K562 (cell line): ENCODE measurements around the gene RESP18. TPM values are rescaled to one million over a fixed set of nuclear protein-coding genes. Genes with fewer than 3 reads are reported as not detected.
A peak's percentile ranks its signal among the peaks of the same experiment; 100 is the strongest.

ENCODE experiments used
- ATAC-seq: fragments of 200-7000 bp; cut with Tn5 transposase; 3 replicates; pipeline ENCODE4 v1.9.1; 2020; ENCODE audit warnings: moderate library complexity
- BruUV-seq: library from RNA; stranded (reverse); fragments of 400-500 nt; replicated peaks from 2 replicates; lab custom pipeline; 2021; lab: Mats Ljungman, UMichigan
- CTCF ChIA-PET: fragments of 300-600 bp; formaldehyde crosslinking; extraction: SDS; loops from one replicate; lab custom pipeline; 2021; ENCODE audit warnings: low intra/inter-chr PET ratio; lab: Yijun Ruan, JAX
- POLR2A ChIA-PET: fragments of 300-600, 350-650 bp; sonication (Branson Sonifier 250); formaldehyde crosslinking; extraction: SDS; loops from one replicate; lab custom pipeline; 2021; ENCODE audit warnings: antibody characterized with exemption, inconsistent platforms; lab: Yijun Ruan, JAX
- DNase-seq, 4 experiments: peaks; one replicate each; pipeline versions ENCODE4 v3.0.0 to v3.0.0-alpha.2; 2011 to 2018; ENCODE audit warnings: low spot score in 3 of 4, mixed read lengths in 3 of 4; ENCODE audit errors: extremely low read depth in 1 of 4
- FAIRE-seq: peaks from 2 replicates; lab custom pipeline; 2011; peaks lifted over from hg19 to GRCh38; lab: Jason Lieb, UNC
- H2AFZ ChIP-seq: 2 replicates; pipeline ENCODE4 v1.6.0; 2011; ENCODE audit warnings: low read depth, low read length, control low read depth, inconsistent platforms
- H3K27ac ChIP-seq: fragments of 200-600 bp; 3 replicates; pipeline ENCODE4 v1.8.0; 2011; ENCODE audit warnings: low read depth, mild to moderate bottlenecking, control low read depth, inconsistent platforms, low read length, moderate library complexity, mixed read lengths; ENCODE audit errors: extremely low read depth
- H3K27me3 ChIP-seq, 2 experiments: fragments of 300-600 bp in 1 of 2; 2 replicates in 1 of 2; 3 replicates in 1 of 2; pipeline versions ENCODE4 v1.6.0 to v1.8.0; 2011; ENCODE audit warnings: inconsistent platforms in 2 of 2, low read length in 2 of 2, mild to moderate bottlenecking in 1 of 2, mixed read lengths in 1 of 2, moderate library complexity in 1 of 2; ENCODE audit not compliant: control insufficient read depth in 2 of 2, insufficient read depth in 2 of 2
- H3K36me3 ChIP-seq: fragments of 300-600 bp; 3 replicates; pipeline ENCODE4 v1.8.0; 2011; ENCODE audit warnings: mild to moderate bottlenecking, low read length, inconsistent platforms; ENCODE audit not compliant: control insufficient read depth, insufficient read depth
- H3K4me1 ChIP-seq, 2 experiments: fragments of 200-600 bp in 1 of 2; replicated peaks in 1 of 2; 2 replicates in 1 of 2; 3 replicates in 1 of 2; pipeline versions ENCODE4 v1.5.1 to v1.8.0; 2011; ENCODE audit warnings: inconsistent platforms in 2 of 2, low read length in 2 of 2, mild to moderate bottlenecking in 1 of 2, mixed read lengths in 1 of 2, moderate library complexity in 1 of 2; ENCODE audit not compliant: control insufficient read depth in 2 of 2, insufficient read depth in 2 of 2
- H3K4me2 ChIP-seq: 2 replicates; pipeline ENCODE4 v1.6.1; 2011; ENCODE audit warnings: low read length, control low read depth, inconsistent platforms, mixed read lengths; ENCODE audit not compliant: insufficient read depth
- H3K4me3 ChIP-seq: fragments of 200-600 bp; sonication (generic), shearing (Covaris generic); 2 replicates; pipeline ENCODE4 v1.5.1; 2016; ENCODE audit warnings: control low read depth, inconsistent platforms
- H3K79me2 ChIP-seq: fragments of 200-600 bp; 3 replicates; pipeline ENCODE4 v1.8.0; 2011; ENCODE audit warnings: low read length, inconsistent platforms; ENCODE audit not compliant: control insufficient read depth, insufficient read depth
- H3K9ac ChIP-seq, 2 experiments: 2 replicates each; pipeline versions ENCODE4 v1.6.0 to v1.6.1; 2011; ENCODE audit warnings: low read depth in 2 of 2, low read length in 2 of 2, control low read depth in 1 of 2, inconsistent platforms in 1 of 2, mild to moderate bottlenecking in 1 of 2, mixed read lengths in 1 of 2; ENCODE audit not compliant: insufficient read depth in 1 of 2
- H3K9me1 ChIP-seq: one replicate; pipeline ENCODE4 v1.6.0; 2011; ENCODE audit warnings: inconsistent platforms, mild to moderate bottlenecking, low read length, moderate library complexity; ENCODE audit not compliant: control insufficient read depth, insufficient read depth
- H3K9me3 ChIP-seq: replicated peaks from 2 replicates; pipeline ENCODE4 v1.5.1; 2011; ENCODE audit warnings: low read depth, low read length, inconsistent platforms; ENCODE audit not compliant: control insufficient read depth, insufficient read depth
- H4K20me1 ChIP-seq: replicated peaks from 2 replicates; pipeline ENCODE4 v1.6.1; 2011; ENCODE audit warnings: low read length, inconsistent platforms, mixed read lengths; ENCODE audit not compliant: control insufficient read depth, insufficient read depth
- NFE2 ChIP-seq: IDR thresholded peaks from 2 replicates; pipeline ENCODE4 v1.6.1; 2014; ENCODE audit warnings: antibody characterized with exemption, low read depth
- PHB2 ChIP-seq: fragments of 450-650 bp; IDR thresholded peaks from 2 replicates; pipeline ENCODE4 v1.6.1; 2017; ENCODE audit warnings: low read depth
- RFX7 ChIP-seq: fragments of 250-450 bp; sonication (Bioruptor Pico); IDR thresholded peaks from 2 replicates; pipeline ENCODE4 v1.5.1; 2021; ENCODE audit warnings: mild to moderate bottlenecking
- TAF1 ChIP-seq: IDR thresholded peaks from 2 replicates; pipeline ENCODE4 v1.6.1; 2011; ENCODE audit warnings: mild to moderate bottlenecking, low read length, moderate library complexity; ENCODE audit not compliant: insufficient read depth, control insufficient read depth, severe bottlenecking; ENCODE audit errors: extremely low read depth
- WGBS: fragments of 100-300 bp; shearing (Covaris generic); methylation state at CpG from one replicate; pipeline ENCODE4 v1.1.6; 2016; ENCODE audit warnings: low coverage, mixed read lengths; ENCODE audit not compliant: insufficient coverage; ENCODE audit errors: missing lambda C conversion rate; 5-methylcytosine and 5-hydroxymethylcytosine counted together
- in situ Hi-C: fragments of 300-500 bp; cut with MboI; formaldehyde crosslinking; loops from 4 replicates; pipeline ENCODE4 v1.15.0; 2018; ENCODE audit warnings: inconsistent platforms, mixed read lengths
- intact Hi-C: fragments of 100-400 bp; cut with micrococcal nuclease; formaldehyde crosslinking; loops from 2 replicates; pipeline ENCODE4 v1.14.2; 2022
- polyA plus RNA-seq, 8 experiments: library from polyadenylated mRNA; depleted of rRNA in 4 of 8; stranded (reverse) in 5 of 8; unstranded in 3 of 8; fragments of >200 nt; fragmentation: Nextera tagmentation in 2 of 8; fragmentation: Illumina TruSeq in 1 of 8; extraction: Ambion mirVana in 2 of 8; extraction: Trizol in 1 of 8; gene quantifications; 2 replicates each; pipeline versions ENCODE4 v1.2.1 to v1.2.3, GENCODE V29; 2011 to 2014; ENCODE audit warnings: inconsistent platforms in 1 of 8, missing spikeins in 1 of 8
- total RNA-seq, 7 experiments: library from RNA; depleted of rRNA in 6 of 7; stranded (reverse); fragments of >200 nt in 6 of 7; fragmentation: Illumina TruSeq in 2 of 7; extraction: Trizol in 2 of 7; gene quantifications; 2 replicates each; pipeline versions ENCODE4 v1.2.1 to v1.2.3, GENCODE V29; 2011 to 2021; ENCODE audit warnings: low replicate concordance in 1 of 7
- TF ChIP-seq, protein P1 (sequence below): IDR thresholded peaks from 2 replicates; pipeline ENCODE4 v1.6.1; 2014; ENCODE audit warnings: antibody characterized with exemption

Gene RESP18
- total and polyA plus RNA-seq, 9 of the 15 experiments (the other 6 are each of a cell fraction or from before 2014, with no cell fraction given) = not detected

DNA sequence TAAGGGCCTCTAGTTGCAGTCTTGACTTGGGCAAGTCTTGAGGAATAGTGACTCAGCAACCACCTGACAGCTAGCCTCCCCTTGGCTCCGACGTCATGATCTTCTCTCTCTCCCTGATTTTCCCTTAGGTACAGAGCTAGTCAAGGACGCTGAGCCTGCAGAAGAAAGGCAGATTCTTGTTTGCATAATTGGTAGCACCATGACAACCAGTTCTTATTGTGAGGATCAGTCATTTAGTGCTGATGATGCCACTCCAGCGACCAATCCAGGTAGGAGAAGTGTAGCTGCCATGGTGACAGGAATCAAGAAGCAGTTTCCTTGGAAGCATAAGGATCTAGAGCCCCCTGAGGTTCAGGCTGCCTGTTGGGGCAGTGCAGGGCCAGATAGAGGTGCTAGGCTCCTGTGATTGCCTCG, 2.8 kb upstream of the RESP18 start:
- Histone ChIP-seq H3K4me2 (no peak overlapping the region), H2AFZ (no peak overlapping the region), H3K4me1 (peaks cover 0 to 13% of the 10 kb centered on the region in 2 experiments; a peak in 1 of 5 replicates), H3K36me3 (no peaks in the 10 kb centered on the region), H3K4me3 (no peak overlapping the region), H3K27ac (no peak overlapping the region), H3K9me1 (no peaks in the 10 kb centered on the region), H3K79me2 (no peaks in the 10 kb centered on the region), H4K20me1 (no peaks in the 10 kb centered on the region), H3K27me3 (peaks cover 0 to 22% of the 10 kb centered on the region in 2 experiments; a peak in 2 of 5 replicates), H3K9ac (no peak overlapping the region), H3K9me3 (no peaks in the 10 kb centered on the region)
- WGBS = 0% methylated on average over 4 of the region's 5 CpGs
- no peak for DNase-seq
- intact Hi-C loops (no loop called here), in situ Hi-C loops (no loop called here)
- no TSS peak for BruUV-seq
- CTCF ChIA-PET = no interaction called here
- no peak for TF ChIP-seq TAF1
- no peak for TF ChIP-seq PHB2
- no peak for TF ChIP-seq RFX7 (CRISPR knock-in tag)
- TF ChIP-seq NFE2 = 0 out of 2 replicates have a peak, but pooled peaks have one; percentile 11
- TF ChIP-seq, protein P1, sequence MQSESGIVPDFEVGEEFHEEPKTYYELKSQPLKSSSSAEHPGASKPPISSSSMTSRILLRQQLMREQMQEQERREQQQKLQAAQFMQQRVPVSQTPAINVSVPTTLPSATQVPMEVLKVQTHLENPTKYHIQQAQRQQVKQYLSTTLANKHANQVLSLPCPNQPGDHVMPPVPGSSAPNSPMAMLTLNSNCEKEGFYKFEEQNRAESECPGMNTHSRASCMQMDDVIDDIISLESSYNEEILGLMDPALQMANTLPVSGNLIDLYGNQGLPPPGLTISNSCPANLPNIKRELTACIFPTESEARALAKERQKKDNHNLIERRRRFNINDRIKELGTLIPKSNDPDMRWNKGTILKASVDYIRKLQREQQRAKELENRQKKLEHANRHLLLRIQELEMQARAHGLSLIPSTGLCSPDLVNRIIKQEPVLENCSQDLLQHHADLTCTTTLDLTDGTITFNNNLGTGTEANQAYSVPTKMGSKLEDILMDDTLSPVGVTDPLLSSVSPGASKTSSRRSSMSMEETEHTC = no peak
- POLR2A ChIA-PET = interaction anchor here (0.6 kb wide), 1 partner anchor 21 kb away, joined by 3 read pairs; no protein-coding TSS in a partner anchor
- no peak for FAIRE-seq
- ATAC-seq = no peak
